ENCODE data around the gene ADCY5. TPM values are rescaled to one million over a fixed set of nuclear protein-coding genes. Genes with fewer than 3 reads are reported as not detected.
"Not testable (repeated sequence)": the region's sequence is repeated elsewhere in the genome, so short reads cannot be mapped to it uniquely, and the experiment has no call there.

Gene ADCY5
- total RNA-seq, 1 experiment from 2014 or later, result 0.24 TPM

DNA sequence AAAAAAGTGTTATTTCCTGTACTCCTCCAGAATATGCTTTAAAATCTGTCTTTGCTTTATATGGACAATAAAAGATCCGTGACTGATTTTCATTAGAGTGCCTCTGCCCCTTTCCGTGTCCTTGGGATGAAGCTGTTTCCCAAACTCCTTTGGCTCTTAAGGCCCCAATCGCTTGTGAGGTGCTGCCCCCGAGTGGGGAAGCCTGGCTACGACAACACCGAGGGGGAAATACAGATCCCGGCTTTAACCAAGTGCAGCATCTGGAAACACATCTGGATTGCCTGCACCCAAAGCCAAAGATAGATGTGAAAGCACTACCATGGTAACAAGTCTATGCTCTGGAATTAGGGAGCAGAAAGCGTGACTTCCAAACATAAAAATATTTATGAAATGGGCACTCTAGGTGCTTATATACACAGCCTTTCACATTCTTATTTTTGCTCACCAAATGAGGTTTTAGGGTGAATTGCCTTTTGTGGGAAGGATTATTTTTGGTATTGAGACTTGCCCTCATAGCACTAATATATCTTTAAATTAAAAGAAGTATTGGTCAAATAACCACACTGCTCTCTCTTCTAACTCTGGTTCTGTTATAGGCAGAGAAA is 40.6 kb upstream of the ADCY5 start:
- Histone ChIP-seq H3K4me3 (no peak overlapping the region), H3K4me2 (no peak overlapping the region), H3K4me1 (replicated peaks; ENCODE audit: insufficient read depth) (no peaks in the 10 kb centered on the region), H3F3A (ENCODE audit: insufficient read depth, low read depth) (peaks cover 3% of the 10 kb centered on the region; the same call in 1 of the 2 replicates), H3K9me2 (ENCODE audit: insufficient read depth) (no peaks in the 10 kb centered on the region), H3K27ac (no peak overlapping the region), H3K36me3 (ENCODE audit: low read depth) (no peaks in the 10 kb centered on the region; the same call in 1 of the 2 replicates), H4K20me1 (ENCODE audit: insufficient read depth) (no peaks in the 10 kb centered on the region; the same call in 1 of the 2 replicates), H3K79me2 (ENCODE audit: low read depth) (no peaks in the 10 kb centered on the region), H2AFZ (no peak overlapping the region), H3K9me3 (ENCODE audit: insufficient read depth, low read depth) (no peaks in the 10 kb centered on the region), H3K27me3 (ENCODE audit: insufficient read depth, low read depth) (no peaks in the 10 kb centered on the region)
- ChIA-PET CTCF (interaction anchor here (0.9 kb wide), 1 partner anchor 163 kb away, joined by 3 read pairs; no protein-coding TSS in a partner anchor), POLR2A (ENCODE audit: unreplicated experiment) (no interaction called here)
- BruUV-seq (replicated peaks), result no TSS peak
- intact Hi-C loops (cut with micrococcal nuclease; ENCODE audit: unreplicated experiment), result loop anchor here (1.0 kb wide), 2 partner anchors 160 to 546 kb away; no protein-coding TSS in a partner anchor
- no peak for TF ChIP-seq EZH2 (IDR thresholded peaks at IDR 0.05; ENCODE audit: low read depth)
- TF ChIP-seq, protein P1, sequence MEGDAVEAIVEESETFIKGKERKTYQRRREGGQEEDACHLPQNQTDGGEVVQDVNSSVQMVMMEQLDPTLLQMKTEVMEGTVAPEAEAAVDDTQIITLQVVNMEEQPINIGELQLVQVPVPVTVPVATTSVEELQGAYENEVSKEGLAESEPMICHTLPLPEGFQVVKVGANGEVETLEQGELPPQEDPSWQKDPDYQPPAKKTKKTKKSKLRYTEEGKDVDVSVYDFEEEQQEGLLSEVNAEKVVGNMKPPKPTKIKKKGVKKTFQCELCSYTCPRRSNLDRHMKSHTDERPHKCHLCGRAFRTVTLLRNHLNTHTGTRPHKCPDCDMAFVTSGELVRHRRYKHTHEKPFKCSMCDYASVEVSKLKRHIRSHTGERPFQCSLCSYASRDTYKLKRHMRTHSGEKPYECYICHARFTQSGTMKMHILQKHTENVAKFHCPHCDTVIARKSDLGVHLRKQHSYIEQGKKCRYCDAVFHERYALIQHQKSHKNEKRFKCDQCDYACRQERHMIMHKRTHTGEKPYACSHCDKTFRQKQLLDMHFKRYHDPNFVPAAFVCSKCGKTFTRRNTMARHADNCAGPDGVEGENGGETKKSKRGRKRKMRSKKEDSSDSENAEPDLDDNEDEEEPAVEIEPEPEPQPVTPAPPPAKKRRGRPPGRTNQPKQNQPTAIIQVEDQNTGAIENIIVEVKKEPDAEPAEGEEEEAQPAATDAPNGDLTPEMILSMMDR (conservative IDR thresholded peaks at IDR 0.05), result peak; percentile 93
- DNase-seq, result peak; percentile 40 to 60

DNA sequence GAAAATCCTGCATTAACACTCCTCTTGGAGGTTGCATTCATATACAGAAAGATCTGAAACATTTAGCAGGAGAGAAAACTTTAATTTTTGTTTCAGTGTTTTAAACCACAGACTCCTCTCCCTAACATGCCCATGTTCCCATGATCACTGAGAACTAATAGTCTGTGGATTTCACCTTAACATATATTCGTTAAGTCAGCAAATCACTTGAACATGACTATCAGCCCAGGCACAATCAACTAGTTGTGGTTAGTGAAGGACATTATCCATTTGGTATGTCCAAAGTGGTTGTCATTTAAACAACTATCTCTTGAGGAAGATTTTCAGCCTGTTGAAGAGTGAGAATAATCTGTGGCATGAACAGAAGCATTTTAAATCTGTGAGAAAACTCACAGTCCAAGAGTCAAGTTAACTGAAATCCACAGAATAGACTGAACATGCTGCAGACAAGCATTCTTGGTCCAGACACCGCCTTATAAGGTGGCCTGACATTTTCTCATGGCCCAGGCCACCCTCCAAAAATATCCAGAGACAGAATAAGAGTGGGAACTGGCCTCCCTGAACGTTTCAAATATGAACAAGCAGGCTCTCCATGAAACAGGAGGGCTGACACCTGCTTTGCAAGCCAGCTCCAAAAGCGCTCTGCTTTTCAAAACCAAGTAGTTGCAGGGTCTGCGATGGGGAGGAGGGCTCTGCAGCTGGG is 39.9 kb upstream of the ADCY5 start:
- H3K79me2 ChIP-seq (ENCODE audit: low read depth), result no peaks in the 10 kb centered on the region
- H3K4me1 ChIP-seq (replicated peaks; ENCODE audit: insufficient read depth), result no peaks in the 10 kb centered on the region
- no peak overlapping the region for H3K4me2 ChIP-seq
- intact Hi-C loops (cut with micrococcal nuclease; ENCODE audit: unreplicated experiment), result loop anchor here (1.0 kb wide), 2 partner anchors 159 to 545 kb away; no protein-coding TSS in a partner anchor
- DNase-seq, result no peak
- H2AFZ ChIP-seq, result no peak overlapping the region
- TF ChIP-seq, protein P1 (conservative IDR thresholded peaks at IDR 0.05), result no peak
- no peak for TF ChIP-seq EZH2 (IDR thresholded peaks at IDR 0.05; ENCODE audit: low read depth)
- no peak overlapping the region for H3K27ac ChIP-seq
- BruUV-seq (replicated peaks), result no TSS peak
- ChIA-PET POLR2A (ENCODE audit: unreplicated experiment) (no interaction called here), CTCF (interaction anchor here (0.9 kb wide), 1 partner anchor 162 kb away, joined by 3 read pairs; no protein-coding TSS in a partner anchor)
- no peaks in the 10 kb centered on the region for H3K27me3 ChIP-seq (ENCODE audit: insufficient read depth, low read depth)
- H3F3A ChIP-seq (ENCODE audit: insufficient read depth, low read depth), result 0 out of 2 replicates have a peak, but pooled peaks cover 3% of the 10 kb centered on the region
- H3K9me3 ChIP-seq (ENCODE audit: insufficient read depth, low read depth), result no peaks in the 10 kb centered on the region
- no peaks in the 10 kb centered on the region for H3K36me3 ChIP-seq (ENCODE audit: low read depth)
- H4K20me1 ChIP-seq (ENCODE audit: insufficient read depth), result no peaks in the 10 kb centered on the region; the same call in 1 of the 2 replicates
- H3K9me2 ChIP-seq (ENCODE audit: insufficient read depth), result no peaks in the 10 kb centered on the region
- H3K4me3 ChIP-seq, result no peak overlapping the region

DNA sequence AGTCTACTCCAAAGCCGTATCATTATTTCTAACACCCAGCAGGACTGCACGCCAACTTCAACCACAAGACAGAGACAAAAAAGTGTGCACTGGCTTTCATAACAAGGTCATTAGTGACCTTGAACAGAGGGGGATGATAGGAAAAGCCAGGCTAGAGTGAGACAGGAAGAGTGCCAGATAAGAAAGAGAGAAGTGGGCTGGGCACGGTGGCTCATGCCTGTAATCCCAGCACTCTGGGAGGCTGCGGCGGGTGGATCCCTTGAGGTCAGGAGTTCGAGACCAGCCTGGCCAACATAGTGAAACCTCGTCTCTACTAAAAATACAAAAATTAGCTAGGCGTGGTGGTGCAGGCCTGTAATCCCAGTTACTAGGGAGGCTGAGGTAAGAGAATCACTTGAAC is 38.2 kb upstream of the ADCY5 start:
- CTCF ChIA-PET; H3K4me1 ChIP-seq (replicated peaks; ENCODE audit: insufficient read depth); H2AFZ ChIP-seq; H3K27ac ChIP-seq; H3K27me3 ChIP-seq (ENCODE audit: insufficient read depth, low read depth); intact Hi-C loops (cut with micrococcal nuclease; ENCODE audit: unreplicated experiment); DNase-seq; H3K9me2 ChIP-seq (ENCODE audit: insufficient read depth); H3F3A ChIP-seq (ENCODE audit: insufficient read depth, low read depth); H3K4me3 ChIP-seq; POLR2A ChIA-PET (ENCODE audit: unreplicated experiment); H4K20me1 ChIP-seq (ENCODE audit: insufficient read depth); H3K36me3 ChIP-seq (ENCODE audit: low read depth); BruUV-seq (replicated peaks); H3K9me3 ChIP-seq (ENCODE audit: insufficient read depth, low read depth); H3K79me2 ChIP-seq (ENCODE audit: low read depth); H3K4me2 ChIP-seq: not testable (repeated sequence)
